Neuronal stem cell (in vitro differentiated cells): ENCODE data around the gene S100A10.

ENCODE experiments used
- DNase-seq: peaks from one replicate; pipeline ENCODE4 v3.0.0-alpha.2; 2013; ENCODE audit warnings: low spot score
- H2AFZ ChIP-seq: one replicate; pipeline ENCODE4 v1.6.1; 2013; ENCODE audit warnings: mild to moderate bottlenecking, low read length, inconsistent platforms
- H2AK5ac ChIP-seq: 2 replicates; pipeline ENCODE4 v1.6.1; 2013; ENCODE audit warnings: low read depth, mild to moderate bottlenecking, inconsistent platforms, low read length, moderate library complexity, mixed read lengths
- H2BK120ac ChIP-seq: 2 replicates; pipeline ENCODE4 v1.6.1; 2013; ENCODE audit warnings: low read depth, mild to moderate bottlenecking, inconsistent platforms, low read length, moderate library complexity, mixed read lengths
- H2BK12ac ChIP-seq: one replicate; pipeline ENCODE4 v1.6.1; 2013; ENCODE audit warnings: low read length, inconsistent platforms
- H2BK15ac ChIP-seq: 2 replicates; pipeline ENCODE4 v1.6.1; 2013; ENCODE audit warnings: mild to moderate bottlenecking, low read length, inconsistent platforms, mixed read lengths
- H2BK5ac ChIP-seq: one replicate; pipeline ENCODE4 v1.6.1; 2013; ENCODE audit warnings: inconsistent platforms, mild to moderate bottlenecking, low read length, moderate library complexity
- H3K14ac ChIP-seq: one replicate; pipeline ENCODE4 v1.6.1; 2013; ENCODE audit warnings: low read length, inconsistent platforms
- H3K18ac ChIP-seq: 2 replicates; pipeline ENCODE4 v1.6.1; 2013; ENCODE audit warnings: low read length, inconsistent platforms
- H3K23ac ChIP-seq: 2 replicates; pipeline ENCODE4 v1.6.1; 2013; ENCODE audit warnings: low read depth, mild to moderate bottlenecking, mixed read lengths, low read length, inconsistent platforms; ENCODE audit not compliant: poor library complexity
- H3K27ac ChIP-seq: replicated peaks from 3 replicates; pipeline ENCODE4 v1.5.1; 2013; ENCODE audit warnings: low read length, inconsistent platforms
- H3K27me3 ChIP-seq, 3 experiments: 2 replicates each; pipeline ENCODE4 v1.6.1; 2013; ENCODE audit warnings: low read length in 3 of 3, mild to moderate bottlenecking in 2 of 3, inconsistent platforms in 1 of 3, low read depth in 1 of 3, mixed read lengths in 1 of 3, moderate library complexity in 1 of 3; ENCODE audit not compliant: control insufficient read depth in 3 of 3, insufficient read depth in 3 of 3
- H3K36me3 ChIP-seq, 2 donors: replicated peaks in 1 of 2; 2 replicates each; pipeline ENCODE4 v1.6.1; 2013; ENCODE audit warnings: low read length in 2 of 2; ENCODE audit not compliant: control insufficient read depth in 2 of 2, insufficient read depth in 2 of 2
- H3K4ac ChIP-seq: 2 replicates; pipeline ENCODE4 v1.6.1; 2013; ENCODE audit warnings: inconsistent platforms, mild to moderate bottlenecking, low read length, moderate library complexity
- H3K4me1 ChIP-seq, 2 donors: 1 replicate in 1 of 2; 2 replicates in 1 of 2; pipeline ENCODE4 v1.6.1; 2013; ENCODE audit warnings: low read length in 2 of 2, low read depth in 1 of 2; ENCODE audit not compliant: control insufficient read depth in 2 of 2, insufficient read depth in 1 of 2
- H3K4me2 ChIP-seq: one replicate; pipeline ENCODE4 v1.6.1; 2013; ENCODE audit warnings: mild to moderate bottlenecking, low read length, inconsistent platforms; ENCODE audit not compliant: insufficient read depth, poor library complexity, severe bottlenecking
- H3K4me3 ChIP-seq, 2 donors: 2 replicates each; pipeline ENCODE4 v1.5.1; 2013; ENCODE audit warnings: low read length in 2 of 2, mild to moderate bottlenecking in 2 of 2, inconsistent platforms in 1 of 2, moderate library complexity in 1 of 2
- H3K79me1 ChIP-seq: one replicate; pipeline ENCODE4 v1.6.1; 2013; ENCODE audit warnings: low read depth, mild to moderate bottlenecking, inconsistent platforms, low read length, moderate library complexity
- H3K9ac ChIP-seq: one replicate; pipeline ENCODE4 v1.6.1; 2013; ENCODE audit warnings: mild to moderate bottlenecking, low read depth, low read length, inconsistent platforms; ENCODE audit not compliant: poor library complexity
- H3K9me3 ChIP-seq, 2 donors: replicated peaks in 1 of 2; 2 replicates each; pipeline versions ENCODE3 to v1.6.1; 2013; ENCODE audit warnings: low read length in 2 of 2, mild to moderate bottlenecking in 2 of 2, inconsistent platforms in 1 of 2, low read depth in 1 of 2, mixed read lengths in 1 of 2, moderate library complexity in 1 of 2; ENCODE audit not compliant: control insufficient read depth in 2 of 2, insufficient read depth in 1 of 2
- H4K8ac ChIP-seq: one replicate; pipeline ENCODE4 v1.6.1; 2013; ENCODE audit warnings: low read depth, mild to moderate bottlenecking, inconsistent platforms, low read length, moderate library complexity
- H4K91ac ChIP-seq: one replicate; pipeline ENCODE4 v1.6.1; 2013; ENCODE audit warnings: low read length, low read depth, mild to moderate bottlenecking, inconsistent platforms; ENCODE audit not compliant: poor library complexity
- WGBS, 2 donors: extraction: QIAGEN DNeasy Blood & Tissue Kit; methylation state at CpG; one replicate each; pipeline ENCODE4 v1.1.7; 2013; ENCODE audit warnings: missing lambda C conversion rate in 2 of 2, mixed read lengths in 1 of 2; ENCODE audit not compliant: insufficient read length in 2 of 2, insufficient replicate concordance in 1 of 2; ENCODE audit errors: extremely low coverage in 2 of 2; 5-methylcytosine and 5-hydroxymethylcytosine counted together

S100A10 gene

DNA sequence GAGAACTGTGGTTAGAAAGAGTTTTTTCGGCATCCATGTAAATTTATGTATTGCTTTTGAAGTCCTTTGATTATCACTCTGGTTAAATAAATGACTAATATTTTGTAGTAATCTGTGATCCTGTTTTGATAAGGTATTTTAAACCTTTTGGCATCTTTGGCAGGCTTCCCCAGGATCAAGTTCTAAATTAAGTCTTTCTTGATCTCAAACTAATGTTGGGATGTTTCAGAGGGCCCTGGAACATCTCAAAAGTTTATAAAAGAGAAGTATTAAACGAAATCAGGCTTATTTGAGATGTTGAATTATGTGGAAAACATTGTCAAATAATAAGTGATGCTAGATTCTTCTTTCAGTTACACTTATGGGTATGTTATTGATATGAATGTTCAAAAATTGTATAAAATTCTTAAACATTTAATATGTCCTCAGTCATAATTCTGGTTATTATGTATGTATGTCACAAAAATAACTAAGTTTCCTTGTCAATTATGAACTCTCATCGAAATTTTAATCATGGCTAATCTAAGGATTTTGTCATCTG, 36.6 kb downstream of the S100A10 start:
- no peak overlapping the region for H3K18ac ChIP-seq
- no peak overlapping the region for H3K23ac ChIP-seq
- no CpG with 5 or more reads among the region's 3 CpGs for WGBS, 2 donors
- H3K14ac ChIP-seq, result no peak overlapping the region
- H2BK5ac ChIP-seq, result no peak overlapping the region
- H2BK12ac ChIP-seq, result no peak overlapping the region
- no peak overlapping the region for H3K27ac ChIP-seq
- H4K8ac ChIP-seq, result no peak overlapping the region
- no peak overlapping the region for H4K91ac ChIP-seq
- no peak overlapping the region for H3K4ac ChIP-seq
- no peak for DNase-seq
- no peak overlapping the region for H2AFZ ChIP-seq
- H3K9ac ChIP-seq, result no peak overlapping the region
- H3K27me3 ChIP-seq, result peaks cover 0 to 17% (median 0%) of the 10 kb centered on the region in 3 experiments
- H3K4me3 ChIP-seq, result no peak overlapping the region
- H3K36me3 ChIP-seq, result no peaks in the 10 kb centered on the region
- H2BK15ac ChIP-seq, result no peak overlapping the region
- no peak overlapping the region for H3K4me2 ChIP-seq
- H3K4me1 ChIP-seq, result no peaks in the 10 kb centered on the region
- no peak overlapping the region for H2BK120ac ChIP-seq
- H3K79me1 ChIP-seq, result no peaks in the 10 kb centered on the region
- no peaks in the 10 kb centered on the region for H3K9me3 ChIP-seq
- H2AK5ac ChIP-seq, result no peak overlapping the region

DNA sequence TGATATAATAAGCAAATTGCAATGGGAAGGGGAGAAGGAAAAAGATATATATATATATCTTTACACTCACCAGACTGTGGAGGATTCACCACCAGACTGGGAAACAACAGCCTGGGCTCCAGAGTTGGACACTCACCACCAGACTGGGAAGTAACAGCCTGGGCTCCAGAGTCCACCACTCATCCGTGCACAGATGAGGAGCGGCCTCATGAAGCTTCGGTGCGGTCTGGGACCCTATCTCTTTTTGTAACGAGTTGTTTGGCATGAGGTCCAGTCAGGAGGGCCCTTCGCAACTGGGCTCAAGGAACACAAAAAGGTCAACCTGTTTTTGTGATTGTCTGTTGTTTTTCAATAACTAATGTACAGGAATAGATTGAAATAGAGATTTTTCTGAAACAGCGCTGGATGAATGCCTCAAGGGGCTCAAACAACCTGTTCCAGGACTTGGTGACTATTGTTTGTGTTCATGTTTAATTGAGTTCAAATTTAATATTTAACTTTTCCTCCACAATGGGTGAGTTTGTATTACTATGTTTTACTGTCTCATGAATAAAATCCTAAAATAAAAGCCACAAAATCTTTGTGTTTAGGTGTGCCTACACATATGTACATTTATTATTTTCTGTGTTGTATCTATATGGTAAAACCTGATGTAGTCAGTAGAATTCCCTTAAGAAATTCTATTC, 40.1 kb downstream of the S100A10 start:
- Histone ChIP-seq H3K4me2 (no peak overlapping the region), H3K4me3 (no peak overlapping the region), H3K4ac (no peak overlapping the region), H3K9me3 (no peaks in the 10 kb centered on the region), H3K79me1 (no peaks in the 10 kb centered on the region), H3K36me3 (no peaks in the 10 kb centered on the region), H3K27me3 (peaks cover 0 to 9% (median 0%) of the 10 kb centered on the region in 3 experiments), H2BK12ac (no peak overlapping the region), H3K4me1 (no peaks in the 10 kb centered on the region), H2BK15ac (no peak overlapping the region), H2AFZ (no peak overlapping the region), H3K14ac (no peak overlapping the region), H2BK120ac (no peak overlapping the region), H3K18ac (no peak overlapping the region), H3K9ac (no peak overlapping the region), H2BK5ac (no peak overlapping the region), H4K8ac (no peak overlapping the region), H4K91ac (no peak overlapping the region), H2AK5ac (no peak overlapping the region), H3K27ac (no peak overlapping the region), H3K23ac (no peak overlapping the region)
- no CpG with 5 or more reads among the region's 7 CpGs for WGBS, 2 donors
- DNase-seq, result no peak

DNA sequence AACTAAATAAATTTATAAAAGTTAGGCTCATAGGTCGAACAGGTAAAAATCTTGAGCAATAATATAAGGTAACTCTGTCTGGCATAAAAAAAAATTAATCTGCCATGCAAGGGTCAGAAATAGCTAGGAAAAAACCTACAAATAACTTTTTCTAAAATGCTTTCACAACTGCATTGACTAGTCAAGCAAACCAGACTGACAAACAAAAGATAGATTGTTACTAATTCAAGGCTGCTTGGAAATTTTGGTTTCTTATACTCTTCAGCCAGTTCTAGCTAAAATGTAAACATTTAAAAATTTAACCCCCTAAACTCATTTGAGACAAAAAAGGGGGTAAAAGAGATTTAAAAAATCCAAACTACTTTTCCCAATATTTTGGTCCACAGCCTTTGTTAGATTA, 40.8 kb downstream of the S100A10 start:
- H3K27ac ChIP-seq, result no peak overlapping the region
- H4K91ac ChIP-seq, result no peak overlapping the region
- no CpG with 5 or more reads among the region's 1 CpG for WGBS, 2 donors

DNA sequence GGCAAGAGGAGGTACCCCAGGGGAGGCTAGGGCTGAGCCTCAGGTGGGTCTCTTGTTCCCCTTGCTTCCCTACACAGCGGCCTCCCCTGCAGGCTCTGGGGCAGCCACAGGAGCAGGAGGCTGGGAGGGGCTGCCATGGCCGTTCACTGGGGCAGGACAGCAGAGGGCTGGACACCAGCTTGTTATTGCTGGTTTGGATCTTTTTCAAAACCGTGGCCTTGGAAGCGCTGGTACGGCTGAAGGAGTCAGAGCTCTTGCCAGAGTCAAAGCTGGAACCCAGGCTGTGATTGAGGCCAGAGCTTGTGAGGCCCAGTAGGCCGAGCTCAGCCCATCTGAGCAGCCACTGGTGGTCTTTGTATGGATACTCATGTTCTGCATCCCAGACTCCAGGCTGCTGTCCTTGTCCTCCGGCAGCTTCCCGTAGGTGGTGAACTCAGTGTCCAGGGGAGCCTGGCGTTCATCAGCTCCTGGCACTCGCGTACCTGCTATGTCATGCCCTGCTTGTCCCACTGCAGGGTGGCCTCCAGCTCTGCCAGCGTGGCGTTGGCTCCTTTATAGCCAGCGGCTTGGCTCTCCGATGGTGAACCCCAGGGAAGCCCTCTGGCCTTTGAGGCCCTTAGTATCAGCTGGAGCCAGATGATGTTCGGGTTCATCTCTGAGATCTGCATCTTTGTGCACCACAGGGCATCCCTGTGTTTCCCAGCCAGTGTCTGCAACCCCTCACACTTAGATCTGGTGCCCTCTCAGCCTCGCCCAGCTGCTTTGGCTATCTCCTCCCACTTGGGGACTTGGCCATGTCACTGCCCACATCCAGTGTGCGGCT, 44.1 kb downstream of the S100A10 start:
- H3K4me1 ChIP-seq, result no peaks in the 10 kb centered on the region
- peak overlapping the region; percentile 30 for H2BK120ac ChIP-seq
- H2AFZ ChIP-seq, result no peak overlapping the region
- no peaks in the 10 kb centered on the region for H3K9me3 ChIP-seq
- no peak overlapping the region for H3K23ac ChIP-seq
- H3K36me3 ChIP-seq, result no peaks in the 10 kb centered on the region
- peak overlapping the region; percentile 3 for H3K18ac ChIP-seq
- H3K4ac ChIP-seq, result no peak overlapping the region
- no peak overlapping the region for H4K91ac ChIP-seq
- H4K8ac ChIP-seq, result no peak overlapping the region
- no peak overlapping the region for H2BK12ac ChIP-seq
- no peak overlapping the region for H2AK5ac ChIP-seq
- no peak overlapping the region for H3K4me3 ChIP-seq
- H2BK5ac ChIP-seq, result no peak overlapping the region
- no peak overlapping the region for H3K9ac ChIP-seq
- no peak overlapping the region for H3K4me2 ChIP-seq
- no peak overlapping the region for H3K14ac ChIP-seq
- no peak overlapping the region for H3K27ac ChIP-seq
- no peak overlapping the region for H2BK15ac ChIP-seq
- H3K27me3 ChIP-seq, result peaks cover 0 to 8% (median 0%) of the 10 kb centered on the region in 3 experiments
- WGBS, 2 donors, result no CpG with 5 or more reads among the region's 18 CpGs
- DNase-seq, result no peak
- no peaks in the 10 kb centered on the region for H3K79me1 ChIP-seq

More for the DNA sequence above, 40.8 kb downstream of the S100A10 start:
- no peaks in the 10 kb centered on the region for H3K4me1 ChIP-seq
- H3K9me3 ChIP-seq, result no peaks in the 10 kb centered on the region
- no peak overlapping the region for H3K4me3 ChIP-seq
- H2BK5ac ChIP-seq, result no peak overlapping the region
- H2AK5ac ChIP-seq, result no peak overlapping the region
- no peak overlapping the region for H3K23ac ChIP-seq
- H3K14ac ChIP-seq, result no peak overlapping the region
- H2AFZ ChIP-seq, result no peak overlapping the region
- H3K9ac ChIP-seq, result no peak overlapping the region
- no peak overlapping the region for H2BK15ac ChIP-seq
- H2BK12ac ChIP-seq, result no peak overlapping the region
- no peak overlapping the region for H3K4ac ChIP-seq
- no peak overlapping the region for H4K8ac ChIP-seq
- H2BK120ac ChIP-seq, result no peak overlapping the region
- H3K27me3 ChIP-seq, result peaks cover 0 to 9% (median 0%) of the 10 kb centered on the region in 3 experiments
- no peak for DNase-seq
- H3K36me3 ChIP-seq, result no peaks in the 10 kb centered on the region
- H3K79me1 ChIP-seq, result no peaks in the 10 kb centered on the region
- H3K18ac ChIP-seq, result no peak overlapping the region
- H3K4me2 ChIP-seq, result no peak overlapping the region
